MM.1S (cell line): ENCODE measurements around the gene FHOD1.

Experiments
- DNase-seq: peaks from one replicate; pipeline ENCODE4 v3.0.0-alpha.2; 2015
- H2AFZ ChIP-seq: fragments of 300-600 bp; sonication (generic); 2 replicates; pipeline ENCODE4 v1.6.0; 2016; ENCODE audit warnings: antibody characterized with exemption, low read length
- H3F3A ChIP-seq: fragments of 300-600 bp; sonication (generic); 2 replicates; pipeline ENCODE4 v1.6.1; 2016; ENCODE audit warnings: mild to moderate bottlenecking, antibody characterized with exemption, low read length, moderate library complexity, mixed read lengths; ENCODE audit not compliant: insufficient read depth
- H3K27ac ChIP-seq: fragments of 300-600 bp; sonication (generic); 2 replicates; pipeline ENCODE4 v1.5.1; 2016; ENCODE audit warnings: mild to moderate bottlenecking, low read length
- H3K27me3 ChIP-seq: fragments of 300-600 bp; sonication (generic); replicated peaks from 2 replicates; pipeline ENCODE4 v1.6.0; 2016; ENCODE audit warnings: low read length; ENCODE audit not compliant: insufficient read depth
- H3K36me3 ChIP-seq: fragments of 300-600 bp; sonication (generic); replicated peaks from 2 replicates; pipeline ENCODE4 v1.6.1; 2016; ENCODE audit warnings: mild to moderate bottlenecking, low read length, mixed read lengths; ENCODE audit not compliant: insufficient read depth
- H3K4me1 ChIP-seq: fragments of 300-600 bp; sonication (generic); 2 replicates; pipeline ENCODE4 v1.6.1; 2016; ENCODE audit warnings: low read length, mixed read lengths
- H3K4me2 ChIP-seq: fragments of 300-600 bp; sonication (generic); 2 replicates; pipeline ENCODE4 v1.6.0; 2016; ENCODE audit warnings: low read depth, low read length
- H3K4me3 ChIP-seq: fragments of 300-600 bp; sonication (generic); 2 replicates; pipeline ENCODE4 v1.5.1; 2016; ENCODE audit warnings: low read length, mixed read lengths
- H3K79me2 ChIP-seq: fragments of 300-600 bp; sonication (generic); 2 replicates; pipeline ENCODE4 v1.6.1; 2016; ENCODE audit warnings: mixed run types, low read length, mixed read lengths
- H3K9ac ChIP-seq: fragments of 300-600 bp; sonication (generic); 2 replicates; pipeline ENCODE4 v1.6.1; 2016; ENCODE audit warnings: low read length, mixed read lengths
- H3K9me2 ChIP-seq: fragments of 300-600 bp; sonication (generic); replicated peaks from 2 replicates; pipeline ENCODE4 v1.6.1; 2016; ENCODE audit warnings: mild to moderate bottlenecking, low read length, mixed read lengths; ENCODE audit not compliant: insufficient read depth
- H3K9me3 ChIP-seq: fragments of 300-600 bp; sonication (generic); replicated peaks from 2 replicates; pipeline ENCODE4 v1.6.1; 2016; ENCODE audit warnings: mild to moderate bottlenecking, low read length, mixed read lengths; ENCODE audit not compliant: insufficient read depth
- H4K20me1 ChIP-seq: fragments of 300-600 bp; sonication (generic); 2 replicates; pipeline ENCODE4 v1.6.1; 2016; ENCODE audit warnings: mild to moderate bottlenecking, low read length, moderate library complexity, mixed read lengths; ENCODE audit not compliant: insufficient read depth
- CTCF ChIP-seq: fragments of 300-600 bp; sonication (generic); IDR thresholded peaks from 2 replicates; pipeline ENCODE4 v1.5.1; 2016; ENCODE audit warnings: antibody characterized with exemption, low read length, mixed read lengths
- EZH2 ChIP-seq: fragments of 300-600 bp; sonication (generic); optimal IDR thresholded peaks from 2 replicates; pipeline ENCODE3; 2017; ENCODE audit warnings: low read depth, mild to moderate bottlenecking, antibody characterized with exemption, low read length, mixed read lengths
- EZH2phosphoT487 ChIP-seq: fragments of 300-600 bp; sonication (generic); IDR thresholded peaks from 2 replicates; pipeline ENCODE4 v1.6.1; 2018; ENCODE audit warnings: antibody characterized with exemption, low read length

The FHOD1 gene

GRCh38 chr16:67256701-67257230 lies 9.5 kb upstream of the FHOD1 start:
- TF ChIP-seq EZH2phosphoT487 (no peak), CTCF (no peak), EZH2 (no peak)
- no peaks in the 10 kb centered on the region for H3K79me2 ChIP-seq
- H3K4me2 ChIP-seq, result no peak overlapping the region
- H3F3A ChIP-seq, result no peaks in the 10 kb centered on the region
- no peak overlapping the region for H3K4me3 ChIP-seq
- no peaks in the 10 kb centered on the region for H3K9me3 ChIP-seq
- no peak overlapping the region for H2AFZ ChIP-seq
- H4K20me1 ChIP-seq, result no peaks in the 10 kb centered on the region
- no peak for DNase-seq
- no peaks in the 10 kb centered on the region for H3K9me2 ChIP-seq
- peaks cover 6% of the 10 kb centered on the region; the same call in 1 of the 2 replicates for H3K4me1 ChIP-seq
- H3K27me3 ChIP-seq, result no peaks in the 10 kb centered on the region
- H3K9ac ChIP-seq, result no peak overlapping the region
- no peaks in the 10 kb centered on the region for H3K36me3 ChIP-seq
- no peak overlapping the region for H3K27ac ChIP-seq

- Histone ChIP-seq H3K9ac (no peak overlapping the region), H3K4me2 (no peak overlapping the region), H3K36me3 (no peaks in the 10 kb centered on the region), H3K9me3 (no peaks in the 10 kb centered on the region), H3K4me1 (no peaks in the 10 kb centered on the region), H3K9me2 (no peaks in the 10 kb centered on the region), H3K27ac (no peak overlapping the region), H3K4me3 (no peak overlapping the region), H3F3A (no peaks in the 10 kb centered on the region), H3K79me2 (no peaks in the 10 kb centered on the region), H3K27me3 (0 out of 2 replicates have a peak, but pooled peaks cover under 1% of the 10 kb centered on the region), H4K20me1 (no peaks in the 10 kb centered on the region), H2AFZ (no peak overlapping the region)
- TF ChIP-seq CTCF, result no peak
- no peak for TF ChIP-seq EZH2phosphoT487
- no peak for TF ChIP-seq EZH2
- no peak for DNase-seq
Observed at GRCh38 chr16:67255553-67256221, 8.4 kb upstream of the FHOD1 start.

GRCh38 chr16:67254801-67255552 lies 7.7 kb upstream of the FHOD1 start:
- DNase-seq, result no peak
- no peak for TF ChIP-seq EZH2phosphoT487
- TF ChIP-seq EZH2, result no peak
- TF ChIP-seq CTCF, result no peak
- Histone ChIP-seq H3K79me2 (no peaks in the 10 kb centered on the region), H3F3A (no peaks in the 10 kb centered on the region), H3K9ac (no peak overlapping the region), H3K4me2 (no peak overlapping the region), H3K27ac (no peak overlapping the region), H3K4me1 (no peaks in the 10 kb centered on the region), H2AFZ (no peak overlapping the region), H4K20me1 (no peaks in the 10 kb centered on the region), H3K36me3 (no peaks in the 10 kb centered on the region), H3K4me3 (no peak overlapping the region), H3K9me2 (no peaks in the 10 kb centered on the region), H3K9me3 (no peaks in the 10 kb centered on the region), H3K27me3 (peaks cover 8% of the 10 kb centered on the region)
